Measurements from ENCODE around the gene OR5T2.

DNA sequence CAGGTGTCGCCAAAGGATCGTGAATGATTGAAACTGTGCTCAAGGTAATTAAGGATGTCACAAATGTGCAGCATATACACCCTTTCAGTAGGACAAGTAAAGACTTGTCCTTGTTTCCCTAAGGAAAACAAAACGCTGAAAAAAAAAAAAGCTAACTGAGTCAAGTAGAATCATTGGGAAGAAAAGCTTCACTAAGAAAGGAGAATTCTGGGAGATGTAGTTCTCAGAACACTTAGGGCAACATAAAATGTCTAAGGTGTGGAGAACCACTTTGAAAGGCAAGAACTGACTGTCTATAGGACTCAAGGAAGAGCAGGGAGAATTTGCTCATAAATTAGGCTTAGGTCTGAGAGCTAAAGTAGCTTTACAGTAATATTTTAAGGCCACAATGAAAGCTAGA lies 37.0 kb upstream of the OR5T2 start:
- TF ChIP-seq, protein P1, sequence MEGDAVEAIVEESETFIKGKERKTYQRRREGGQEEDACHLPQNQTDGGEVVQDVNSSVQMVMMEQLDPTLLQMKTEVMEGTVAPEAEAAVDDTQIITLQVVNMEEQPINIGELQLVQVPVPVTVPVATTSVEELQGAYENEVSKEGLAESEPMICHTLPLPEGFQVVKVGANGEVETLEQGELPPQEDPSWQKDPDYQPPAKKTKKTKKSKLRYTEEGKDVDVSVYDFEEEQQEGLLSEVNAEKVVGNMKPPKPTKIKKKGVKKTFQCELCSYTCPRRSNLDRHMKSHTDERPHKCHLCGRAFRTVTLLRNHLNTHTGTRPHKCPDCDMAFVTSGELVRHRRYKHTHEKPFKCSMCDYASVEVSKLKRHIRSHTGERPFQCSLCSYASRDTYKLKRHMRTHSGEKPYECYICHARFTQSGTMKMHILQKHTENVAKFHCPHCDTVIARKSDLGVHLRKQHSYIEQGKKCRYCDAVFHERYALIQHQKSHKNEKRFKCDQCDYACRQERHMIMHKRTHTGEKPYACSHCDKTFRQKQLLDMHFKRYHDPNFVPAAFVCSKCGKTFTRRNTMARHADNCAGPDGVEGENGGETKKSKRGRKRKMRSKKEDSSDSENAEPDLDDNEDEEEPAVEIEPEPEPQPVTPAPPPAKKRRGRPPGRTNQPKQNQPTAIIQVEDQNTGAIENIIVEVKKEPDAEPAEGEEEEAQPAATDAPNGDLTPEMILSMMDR (IDR thresholded peaks at IDR 0.05; ENCODE audit: low read depth, low read length, missing input control): no peak
- TF ChIP-seq GABPA (IDR thresholded peaks at IDR 0.05 in 1 of 2, conservative IDR thresholded peaks at IDR 0.05 in 1 of 2) (no peak), RAD21 (IDR thresholded peaks at IDR 0.05) (no peak), YY1 (IDR thresholded peaks at IDR 0.05) (no peak), TAF1 (conservative IDR thresholded peaks at IDR 0.05) (no peak), EGR1 (IDR thresholded peaks at IDR 0.05; ENCODE audit: low read depth in 2 of 2) (no peak), HNF4G (IDR thresholded peaks at IDR 0.05) (no peak), SP1 (IDR thresholded peaks at IDR 0.05) (no peak)
- TF ChIP-seq, protein P2, sequence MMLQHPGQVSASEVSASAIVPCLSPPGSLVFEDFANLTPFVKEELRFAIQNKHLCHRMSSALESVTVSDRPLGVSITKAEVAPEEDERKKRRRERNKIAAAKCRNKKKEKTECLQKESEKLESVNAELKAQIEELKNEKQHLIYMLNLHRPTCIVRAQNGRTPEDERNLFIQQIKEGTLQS (IDR thresholded peaks at IDR 0.05): no peak
- TF ChIP-seq, protein P3, sequence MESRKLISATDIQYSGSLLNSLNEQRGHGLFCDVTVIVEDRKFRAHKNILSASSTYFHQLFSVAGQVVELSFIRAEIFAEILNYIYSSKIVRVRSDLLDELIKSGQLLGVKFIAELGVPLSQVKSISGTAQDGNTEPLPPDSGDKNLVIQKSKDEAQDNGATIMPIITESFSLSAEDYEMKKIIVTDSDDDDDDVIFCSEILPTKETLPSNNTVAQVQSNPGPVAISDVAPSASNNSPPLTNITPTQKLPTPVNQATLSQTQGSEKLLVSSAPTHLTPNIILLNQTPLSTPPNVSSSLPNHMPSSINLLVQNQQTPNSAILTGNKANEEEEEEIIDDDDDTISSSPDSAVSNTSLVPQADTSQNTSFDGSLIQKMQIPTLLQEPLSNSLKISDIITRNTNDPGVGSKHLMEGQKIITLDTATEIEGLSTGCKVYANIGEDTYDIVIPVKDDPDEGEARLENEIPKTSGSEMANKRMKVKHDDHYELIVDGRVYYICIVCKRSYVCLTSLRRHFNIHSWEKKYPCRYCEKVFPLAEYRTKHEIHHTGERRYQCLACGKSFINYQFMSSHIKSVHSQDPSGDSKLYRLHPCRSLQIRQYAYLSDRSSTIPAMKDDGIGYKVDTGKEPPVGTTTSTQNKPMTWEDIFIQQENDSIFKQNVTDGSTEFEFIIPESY (IDR thresholded peaks at IDR 0.05): no peak
- TF ChIP-seq, protein P4, sequence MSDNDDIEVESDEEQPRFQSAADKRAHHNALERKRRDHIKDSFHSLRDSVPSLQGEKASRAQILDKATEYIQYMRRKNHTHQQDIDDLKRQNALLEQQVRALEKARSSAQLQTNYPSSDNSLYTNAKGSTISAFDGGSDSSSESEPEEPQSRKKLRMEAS (IDR thresholded peaks at IDR 0.05): no peak
- TF ChIP-seq, protein P5, sequence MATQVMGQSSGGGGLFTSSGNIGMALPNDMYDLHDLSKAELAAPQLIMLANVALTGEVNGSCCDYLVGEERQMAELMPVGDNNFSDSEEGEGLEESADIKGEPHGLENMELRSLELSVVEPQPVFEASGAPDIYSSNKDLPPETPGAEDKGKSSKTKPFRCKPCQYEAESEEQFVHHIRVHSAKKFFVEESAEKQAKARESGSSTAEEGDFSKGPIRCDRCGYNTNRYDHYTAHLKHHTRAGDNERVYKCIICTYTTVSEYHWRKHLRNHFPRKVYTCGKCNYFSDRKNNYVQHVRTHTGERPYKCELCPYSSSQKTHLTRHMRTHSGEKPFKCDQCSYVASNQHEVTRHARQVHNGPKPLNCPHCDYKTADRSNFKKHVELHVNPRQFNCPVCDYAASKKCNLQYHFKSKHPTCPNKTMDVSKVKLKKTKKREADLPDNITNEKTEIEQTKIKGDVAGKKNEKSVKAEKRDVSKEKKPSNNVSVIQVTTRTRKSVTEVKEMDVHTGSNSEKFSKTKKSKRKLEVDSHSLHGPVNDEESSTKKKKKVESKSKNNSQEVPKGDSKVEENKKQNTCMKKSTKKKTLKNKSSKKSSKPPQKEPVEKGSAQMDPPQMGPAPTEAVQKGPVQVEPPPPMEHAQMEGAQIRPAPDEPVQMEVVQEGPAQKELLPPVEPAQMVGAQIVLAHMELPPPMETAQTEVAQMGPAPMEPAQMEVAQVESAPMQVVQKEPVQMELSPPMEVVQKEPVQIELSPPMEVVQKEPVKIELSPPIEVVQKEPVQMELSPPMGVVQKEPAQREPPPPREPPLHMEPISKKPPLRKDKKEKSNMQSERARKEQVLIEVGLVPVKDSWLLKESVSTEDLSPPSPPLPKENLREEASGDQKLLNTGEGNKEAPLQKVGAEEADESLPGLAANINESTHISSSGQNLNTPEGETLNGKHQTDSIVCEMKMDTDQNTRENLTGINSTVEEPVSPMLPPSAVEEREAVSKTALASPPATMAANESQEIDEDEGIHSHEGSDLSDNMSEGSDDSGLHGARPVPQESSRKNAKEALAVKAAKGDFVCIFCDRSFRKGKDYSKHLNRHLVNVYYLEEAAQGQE (IDR thresholded peaks at IDR 0.05): no peak

All from liver (tissue), 3 donors.